ENCODE measurements around the gene C2orf81.
"Not testable (repeated sequence)": the region's sequence is repeated elsewhere in the genome, so short reads cannot be mapped to it uniquely, and the experiment has no call there.

The C2orf81 gene

DNA sequence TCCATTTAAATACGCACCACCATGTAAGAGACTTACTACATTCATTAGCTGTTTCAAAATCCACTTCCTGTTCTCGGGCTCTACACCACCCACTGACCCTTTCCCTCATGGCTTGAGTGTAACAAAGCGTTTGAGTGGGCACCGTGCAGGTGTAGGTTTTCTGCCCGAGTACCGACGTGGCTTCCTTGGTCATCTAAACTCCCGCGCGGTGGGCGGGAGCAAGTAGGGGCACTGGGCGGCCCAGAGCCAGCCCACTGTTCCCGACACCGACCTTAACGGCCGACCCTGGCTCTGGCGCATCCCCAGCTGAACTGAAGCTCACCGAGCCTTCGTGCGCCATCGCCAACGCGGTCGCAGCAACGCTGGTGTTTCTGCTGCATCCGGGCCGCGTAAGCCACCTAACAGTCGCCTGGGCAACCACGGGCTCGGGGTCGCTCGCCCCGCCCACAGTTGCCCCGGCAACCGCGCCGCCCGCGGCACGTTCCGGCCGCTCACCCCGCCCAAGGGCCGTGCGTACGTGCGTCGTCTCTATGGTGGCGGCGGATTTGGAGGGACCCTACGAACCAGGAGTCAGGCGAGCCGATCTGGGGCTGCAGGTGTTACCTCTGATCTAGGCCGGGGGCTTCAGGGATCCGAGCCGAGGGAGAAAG lies at the start of gene C2orf81, which contains the start of gene WDR54:
C2orf81 (minus strand) TSS at position 399 of the 650 bp plus-strand sequence; CDS start at position 340, 59 bp downstream.
WDR54 (plus strand) TSS at position 510 of the 650 bp plus-strand sequence. CDS start 424 bp downstream, outside the sequence.
- peak; percentile 89 to 92 for DNase-seq

DNA sequence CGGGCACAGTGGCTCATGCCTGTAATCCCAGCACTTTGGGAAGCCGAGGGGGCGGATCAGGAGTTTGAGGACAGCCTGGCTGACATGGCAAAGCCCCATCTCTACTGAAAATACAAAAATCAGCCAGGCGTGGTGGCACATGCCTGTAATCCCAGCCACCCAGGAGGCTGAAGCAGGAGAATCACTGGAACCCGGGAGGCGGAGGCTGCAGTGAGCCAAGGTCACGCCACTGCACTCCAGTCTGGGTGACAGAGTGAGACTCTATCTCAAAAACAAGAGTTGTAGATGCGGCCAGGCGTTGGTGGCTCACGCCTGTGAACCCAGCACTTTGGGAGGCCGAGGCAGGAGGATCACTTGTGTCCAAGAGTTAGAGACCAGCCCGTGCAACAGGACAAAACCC lies 49.3 kb upstream of the C2orf81 start:
- DNase-seq: not testable (repeated sequence)

DNA sequence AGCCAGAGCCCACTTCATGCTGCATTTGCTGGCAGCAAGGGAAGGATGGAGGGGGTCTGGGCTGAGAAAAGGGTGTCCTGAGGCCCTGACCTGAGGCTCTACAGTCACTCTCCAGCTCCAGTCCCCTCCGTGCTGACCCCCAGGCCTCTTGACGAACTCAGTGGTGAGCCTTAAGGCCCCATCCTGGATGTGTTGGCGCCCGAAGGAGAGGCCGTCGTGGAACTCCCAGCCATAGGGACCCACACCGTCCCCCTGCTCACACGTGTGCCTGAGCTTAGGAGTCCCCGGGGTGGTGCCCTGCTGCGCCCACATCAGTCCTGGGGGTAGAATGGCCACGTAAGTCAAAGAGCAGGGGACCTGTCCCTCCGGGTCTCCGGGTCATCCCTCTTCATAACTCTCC lies 43.0 kb upstream of the C2orf81 start:
- no peak for DNase-seq

DNA sequence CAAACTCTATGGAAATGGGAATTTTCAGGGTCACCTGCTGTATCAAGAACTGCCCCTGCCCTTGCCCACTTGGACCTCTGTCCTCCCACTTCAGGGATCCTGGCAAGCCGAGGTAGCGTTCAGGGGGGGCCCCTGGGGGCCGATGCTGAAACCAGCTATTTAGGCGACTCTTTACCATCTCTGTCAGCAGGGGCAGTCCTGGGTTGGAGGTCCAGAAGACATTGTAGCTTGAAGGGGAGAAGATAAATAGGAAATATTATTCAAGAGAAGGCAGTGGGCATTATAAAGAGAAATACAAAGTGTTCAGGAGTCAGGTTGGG lies 41.3 kb upstream of the C2orf81 start:
- DNase-seq: no peak

DNA sequence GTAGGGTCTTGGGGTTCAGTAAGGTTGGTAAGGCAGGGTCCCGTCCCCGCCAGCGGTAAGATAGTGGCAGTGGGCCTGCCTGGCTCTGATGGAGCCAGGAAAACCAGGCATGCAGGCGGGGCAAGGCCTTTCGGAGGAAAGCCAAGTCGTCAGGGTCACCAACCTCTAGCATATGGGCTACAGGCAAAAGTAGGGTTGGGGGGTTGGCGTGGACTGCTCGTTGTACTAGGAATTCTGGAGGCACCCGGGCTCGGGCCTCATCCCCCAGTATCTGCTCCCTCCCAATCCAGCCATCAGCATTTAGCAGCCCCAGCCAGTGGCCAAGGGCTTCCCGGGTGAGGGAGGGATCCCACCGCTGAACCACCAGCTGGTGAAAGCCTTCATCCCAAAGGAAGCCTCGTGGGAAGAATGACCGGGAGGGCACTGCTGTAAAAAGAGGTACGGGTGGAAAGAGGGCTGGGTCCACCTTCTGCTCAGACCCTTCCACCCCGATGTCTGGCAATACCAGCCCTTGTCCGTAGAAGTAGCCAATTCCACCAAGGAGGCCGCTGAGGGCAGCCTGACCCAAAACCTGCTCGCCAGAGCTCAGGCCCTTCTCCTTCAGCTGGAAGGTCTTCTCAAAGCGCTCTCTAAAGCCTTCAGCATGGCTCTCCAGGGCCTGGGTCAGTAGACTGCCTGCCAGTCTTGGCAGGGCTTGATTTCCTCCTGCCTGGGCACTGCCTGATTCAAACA lies 40.8 kb upstream of the C2orf81 start:
- DNase-seq: no peak

DNA sequence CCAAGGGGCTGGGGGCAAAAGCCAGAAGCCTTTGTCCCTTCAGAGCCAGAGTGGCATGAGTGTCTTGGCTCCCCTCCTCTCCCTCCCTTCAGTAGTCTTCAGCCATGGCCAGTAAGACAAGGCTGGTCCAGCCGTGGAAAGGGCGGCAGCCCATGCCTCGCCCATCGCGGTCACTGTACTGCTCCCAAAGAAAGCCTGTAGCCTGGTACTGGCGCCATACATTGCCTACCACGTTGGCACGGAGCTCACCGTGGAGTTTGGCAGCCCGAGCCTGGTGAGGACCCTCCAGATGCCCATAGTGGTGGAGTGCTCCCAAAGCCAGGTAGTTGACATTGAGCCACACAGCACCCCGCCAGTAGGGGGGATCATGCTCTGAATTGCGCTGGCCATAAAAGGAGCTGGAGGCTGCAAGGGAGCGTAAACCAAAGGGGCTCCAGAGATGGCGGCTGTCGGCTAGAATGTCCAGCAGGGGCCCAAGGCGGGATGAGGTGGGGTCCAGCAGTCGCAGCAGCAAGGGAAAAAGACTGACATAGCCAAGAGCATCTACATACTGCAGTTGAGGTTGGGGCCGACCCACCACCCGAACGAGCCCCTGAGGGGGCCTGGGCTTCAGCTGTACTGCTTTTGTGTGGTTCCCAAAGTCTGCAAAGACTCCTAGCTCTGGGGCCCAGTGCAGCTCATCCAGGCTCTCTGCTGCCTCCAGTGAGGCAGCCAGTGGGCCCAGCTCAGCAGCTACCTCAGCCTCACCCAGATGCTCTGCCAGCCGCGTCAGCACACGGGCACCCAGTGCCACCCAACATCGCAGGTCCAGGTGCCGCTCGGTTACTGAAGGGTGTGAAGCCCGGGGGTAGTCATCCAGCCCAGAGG lies 40.0 kb upstream of the C2orf81 start:
- no peak for DNase-seq

DNA sequence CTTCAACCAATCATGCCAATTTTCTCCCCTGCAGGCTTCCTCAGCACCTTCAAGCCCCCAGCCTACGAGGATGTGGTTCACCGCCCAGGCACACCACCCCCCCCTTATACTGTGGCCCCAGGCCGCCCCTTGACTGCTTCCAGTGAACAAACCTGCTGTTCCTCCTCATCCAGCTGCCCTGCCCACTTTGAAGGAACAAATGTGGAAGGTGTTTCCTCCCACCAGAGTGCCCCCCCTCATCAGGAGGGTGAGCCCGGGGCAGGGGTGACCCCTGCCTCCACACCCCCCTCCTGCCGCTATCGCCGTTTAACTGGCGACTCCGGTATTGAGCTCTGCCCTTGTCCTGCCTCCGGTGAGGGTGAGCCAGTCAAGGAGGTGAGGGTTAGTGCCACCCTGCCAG lies 38.8 kb upstream of the C2orf81 start:
- not testable (repeated sequence) for DNase-seq

DNA sequence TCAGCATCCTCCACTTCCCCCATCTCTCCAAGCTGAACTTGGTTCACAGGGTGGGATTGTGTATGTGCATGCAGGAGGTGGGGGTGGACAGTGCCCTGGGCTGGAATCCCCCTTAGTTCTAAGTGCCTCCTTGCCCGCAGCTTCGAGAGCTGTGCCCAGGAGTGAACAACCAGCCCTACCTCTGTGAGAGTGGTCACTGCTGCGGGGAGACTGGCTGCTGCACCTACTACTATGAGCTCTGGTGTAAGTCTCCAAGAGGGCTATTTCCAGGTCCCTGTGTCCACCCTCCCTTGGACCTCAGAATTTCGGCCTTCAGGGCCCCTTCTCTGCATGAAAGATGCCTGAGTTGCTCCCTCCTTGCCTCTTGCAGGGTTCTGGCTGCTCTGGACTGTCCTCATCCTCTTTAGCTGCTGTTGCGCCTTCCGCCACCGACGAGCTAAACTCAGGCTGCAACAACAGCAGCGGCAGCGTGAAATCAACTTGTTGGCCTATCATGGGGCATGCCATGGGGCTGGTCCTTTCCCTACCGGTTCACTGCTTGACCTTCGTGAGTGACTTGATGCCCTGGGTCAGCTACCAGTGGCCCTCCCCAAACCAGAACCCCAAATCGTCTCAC lies 38.2 kb upstream of the C2orf81 start:
- DNase-seq: not testable (repeated sequence)

DNA sequence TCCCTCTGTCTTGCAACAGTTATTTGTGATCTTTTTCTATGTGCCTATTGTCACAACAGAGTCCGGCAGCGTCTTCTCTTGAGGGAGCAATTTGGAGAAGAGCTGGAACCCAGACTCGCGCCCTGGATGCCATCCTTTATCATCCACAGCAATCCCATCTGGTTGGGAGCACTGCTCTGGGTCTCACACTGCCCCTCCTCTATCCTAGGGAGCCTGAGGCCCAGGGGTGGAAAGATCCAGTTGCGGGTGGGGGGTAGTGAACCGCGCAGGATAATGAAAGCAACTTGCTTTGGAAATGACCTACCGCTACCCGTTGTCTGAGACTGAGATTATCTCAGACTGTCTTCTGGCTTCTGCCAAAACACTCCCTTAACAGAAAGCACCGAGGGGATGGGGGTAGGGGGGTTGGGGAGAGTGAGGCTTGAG lies 37.5 kb upstream of the C2orf81 start:
- DNase-seq: no peak

DNA sequence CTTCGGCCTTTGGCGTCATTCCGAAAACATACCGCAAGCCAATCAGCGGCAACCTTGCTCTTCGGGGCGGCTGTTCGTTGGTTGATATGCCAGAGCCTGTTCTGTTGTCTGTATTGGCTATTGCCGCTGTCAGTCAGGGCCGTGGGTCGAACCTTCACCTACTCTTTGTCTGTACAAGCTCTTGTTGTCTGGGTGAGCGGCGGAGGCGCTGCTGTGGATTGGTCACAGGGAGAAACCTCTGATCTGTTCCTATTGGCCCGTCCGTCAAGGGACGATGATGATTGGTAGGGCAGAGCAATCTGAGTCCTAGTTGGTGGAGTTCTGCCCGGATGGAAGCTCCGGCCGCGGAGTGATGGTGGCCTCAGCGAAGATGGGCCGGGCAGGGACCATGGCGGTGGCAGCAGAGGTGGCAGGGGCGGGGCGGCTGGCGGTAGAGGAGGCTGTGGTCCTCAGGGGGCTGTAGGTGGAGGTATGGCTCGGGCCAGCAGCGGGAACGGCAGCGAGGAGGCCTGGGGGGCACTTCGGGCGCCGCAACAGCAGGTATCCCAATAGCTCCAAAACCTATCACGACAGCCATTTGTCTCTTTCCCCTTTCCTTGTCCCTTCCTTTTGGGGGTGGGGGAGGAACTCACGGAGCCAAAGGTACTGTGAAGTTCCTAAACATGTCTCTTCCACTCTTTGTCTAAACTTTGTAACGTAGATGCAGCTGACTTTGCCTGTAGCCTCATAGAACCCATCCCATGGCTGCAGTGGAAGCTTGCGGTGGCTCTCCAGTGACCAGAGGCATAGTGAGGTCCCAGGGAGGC lies 36.9 kb upstream of the C2orf81 start, which contains the start of gene WBP1:
WBP1 (plus strand) TSS at position 307 of the 806 bp plus-strand sequence; CDS start at position 472, 165 bp downstream.
- DNase-seq: peak; percentile 99

DNA sequence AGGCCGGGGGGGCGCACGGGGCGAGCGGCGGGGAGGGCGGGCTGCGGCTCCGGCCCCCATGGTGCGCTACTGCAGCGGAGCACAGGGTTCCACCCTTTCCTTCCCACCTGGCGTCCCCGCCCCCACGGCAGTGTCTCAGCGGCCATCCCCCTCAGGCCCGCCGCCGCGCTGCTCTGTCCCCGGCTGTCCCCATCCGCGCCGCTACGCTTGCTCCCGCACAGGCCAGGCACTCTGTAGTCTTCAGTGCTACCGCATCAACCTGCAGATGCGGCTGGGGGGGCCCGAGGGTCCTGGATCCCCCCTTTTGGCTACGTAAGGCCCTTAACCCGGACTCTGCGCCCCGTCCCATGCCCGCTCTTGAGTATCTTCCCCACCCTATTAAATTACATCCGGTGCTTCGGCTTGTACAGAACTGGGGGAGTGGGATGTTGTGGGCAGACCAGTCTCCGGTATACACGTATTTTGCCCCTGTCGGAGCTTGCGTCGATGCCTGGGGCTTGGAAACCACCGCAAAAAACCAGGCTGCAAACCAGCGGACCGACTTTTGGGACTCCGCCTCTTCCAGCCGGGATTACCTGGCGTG lies 36.2 kb upstream of the C2orf81 start:
- DNase-seq: peak; percentile 70 to 74

DNA sequence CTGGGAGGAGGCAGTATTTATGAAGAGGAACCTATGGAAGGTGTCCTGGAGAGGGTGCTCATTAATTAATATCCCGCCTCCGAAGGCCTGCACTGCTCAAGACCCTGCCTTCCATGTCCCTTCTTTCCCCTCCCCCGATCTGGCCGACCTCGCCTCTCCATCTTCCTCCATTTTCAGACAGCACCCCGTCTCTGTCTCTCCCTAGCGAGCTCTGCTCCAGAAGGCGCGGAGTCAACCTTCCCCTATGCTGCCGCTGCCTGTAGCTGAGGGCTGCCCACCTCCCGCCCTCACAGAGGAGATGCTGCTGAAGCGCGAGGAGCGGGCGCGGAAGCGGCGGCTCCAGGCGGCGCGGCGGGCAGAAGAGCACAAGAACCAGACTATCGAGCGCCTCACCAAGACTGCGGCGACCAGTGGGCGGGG lies 35.7 kb upstream of the C2orf81 start:
- DNase-seq: no peak

DNA sequence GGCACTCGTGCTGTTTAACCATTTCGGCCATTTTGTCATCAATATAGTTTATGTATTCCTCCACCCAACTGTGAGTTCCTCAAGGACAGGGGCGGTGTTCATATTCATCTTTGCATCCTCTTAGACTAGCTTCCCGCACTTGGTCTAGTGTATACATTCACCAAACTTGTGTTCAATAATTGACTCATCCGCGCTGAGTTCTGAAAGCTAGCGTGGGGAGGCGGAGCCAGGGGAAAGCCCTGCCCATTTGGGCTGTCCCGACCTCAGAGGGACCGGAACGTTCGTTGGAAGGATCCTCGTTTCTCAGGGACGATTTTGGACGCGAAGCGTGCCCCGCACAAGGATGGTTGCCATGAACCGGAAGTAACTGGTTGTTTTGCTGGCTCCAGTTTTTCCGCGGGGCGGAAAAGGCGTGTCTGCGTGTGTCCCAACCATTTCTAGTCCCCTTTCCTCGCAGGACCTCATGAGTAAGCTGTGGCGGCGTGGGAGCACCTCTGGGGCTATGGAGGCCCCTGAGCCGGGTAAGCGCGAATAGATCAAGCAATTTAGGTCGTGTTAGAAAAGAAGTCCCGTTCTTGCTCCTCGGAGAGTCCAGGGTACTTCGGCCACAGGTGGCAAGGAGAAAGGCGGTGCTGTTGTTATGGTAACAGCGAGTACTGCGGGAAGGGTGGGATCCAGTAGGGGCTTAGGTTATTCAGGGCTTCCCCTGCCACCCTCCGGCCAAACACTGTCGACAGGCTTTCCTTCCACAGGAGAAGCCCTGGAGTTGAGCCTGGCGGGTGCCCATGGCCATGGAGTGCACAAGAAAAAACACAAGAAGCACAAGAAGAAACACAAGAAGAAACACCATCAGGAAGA lies 33.5 kb upstream of the C2orf81 start, which contains the start of gene INO80B:
INO80B (plus strand) TSS at position 434 of the 858 bp plus-strand sequence; CDS start at position 464, 30 bp downstream.
- DNase-seq: peak; percentile 93 to 97

DNA sequence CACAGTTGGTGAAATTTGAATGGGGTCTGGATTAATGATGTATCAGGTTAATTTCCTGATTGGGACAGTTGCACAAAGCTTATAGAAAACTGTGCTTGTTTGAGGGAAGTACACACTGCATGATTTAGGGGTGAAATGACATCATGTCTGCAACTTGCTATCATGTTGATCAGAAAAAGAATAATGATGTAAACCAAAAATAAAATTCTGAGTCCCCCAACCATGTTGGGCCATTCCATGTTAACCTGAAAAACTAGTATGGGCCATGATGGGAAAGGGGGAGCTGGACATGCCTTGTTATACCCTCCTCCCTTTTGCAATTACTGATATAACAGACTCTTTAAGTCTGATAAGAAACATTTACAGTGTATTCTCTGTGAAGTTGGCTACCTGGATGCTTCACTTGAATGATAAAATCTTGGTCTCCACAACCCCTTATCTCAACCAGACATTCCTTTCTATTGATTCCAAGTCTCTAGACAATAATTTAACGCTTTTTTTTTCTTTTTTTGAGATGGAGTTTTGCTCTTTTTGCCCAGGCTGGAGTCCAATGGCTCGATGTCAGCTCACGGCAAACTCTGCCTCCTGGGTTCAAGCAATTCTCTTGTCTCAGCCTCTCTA lies 29.3 kb upstream of the C2orf81 start:
- no peak for DNase-seq

DNA sequence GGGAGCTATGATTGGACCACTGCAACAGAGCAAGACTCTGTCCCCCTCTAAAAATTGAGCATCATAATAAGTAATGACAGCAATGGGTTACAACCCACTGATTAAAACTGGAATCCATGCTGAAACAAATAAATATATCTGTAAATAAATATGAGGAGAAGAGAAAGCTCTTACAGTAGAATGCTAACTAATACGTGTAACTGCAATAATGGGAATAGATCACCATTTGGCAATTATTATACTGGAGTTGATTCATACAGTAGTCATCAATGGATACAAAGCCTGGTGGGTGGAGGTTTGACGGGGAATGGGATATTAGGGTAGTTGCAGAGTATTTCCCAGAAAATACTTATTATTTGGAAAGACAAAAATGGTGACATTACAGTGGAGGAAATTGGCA lies 27.4 kb upstream of the C2orf81 start:
- no peak for DNase-seq

DNA sequence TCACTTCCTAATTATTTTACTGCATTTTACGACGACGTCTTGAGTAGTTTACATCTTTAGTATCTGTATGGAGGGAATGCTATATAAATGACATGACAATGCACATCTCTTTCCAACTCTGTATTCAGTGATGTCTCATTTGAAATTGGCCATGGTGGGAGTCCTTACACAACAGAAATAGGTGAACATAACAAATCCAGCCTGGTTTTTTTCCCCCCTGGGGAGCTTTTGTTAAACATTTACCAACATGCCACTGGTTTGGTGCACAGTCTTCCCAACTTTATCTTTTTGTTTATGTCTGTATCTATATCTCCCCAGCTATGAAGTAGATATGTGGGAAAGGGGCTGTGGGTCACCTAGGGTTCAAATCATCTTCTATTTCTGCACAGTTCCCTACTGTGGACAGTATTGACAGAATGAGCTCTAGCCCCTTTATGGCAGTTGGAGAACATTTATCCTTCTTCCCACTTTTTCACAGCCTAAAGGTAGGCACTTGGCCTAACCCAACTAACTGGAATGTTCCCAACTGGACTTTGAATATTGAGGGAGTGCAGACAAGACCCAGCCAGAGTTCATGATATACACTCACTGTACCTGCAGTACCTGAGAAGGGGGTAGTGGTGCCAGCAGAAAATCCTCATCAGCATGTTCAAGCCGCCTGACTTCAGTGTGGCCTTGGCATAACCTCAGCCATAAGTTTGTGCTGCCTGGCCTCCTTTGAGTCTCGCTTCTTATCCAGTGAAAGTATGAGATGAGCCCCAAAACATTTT lies 26.0 kb upstream of the C2orf81 start:
- DNase-seq: no peak

DNA sequence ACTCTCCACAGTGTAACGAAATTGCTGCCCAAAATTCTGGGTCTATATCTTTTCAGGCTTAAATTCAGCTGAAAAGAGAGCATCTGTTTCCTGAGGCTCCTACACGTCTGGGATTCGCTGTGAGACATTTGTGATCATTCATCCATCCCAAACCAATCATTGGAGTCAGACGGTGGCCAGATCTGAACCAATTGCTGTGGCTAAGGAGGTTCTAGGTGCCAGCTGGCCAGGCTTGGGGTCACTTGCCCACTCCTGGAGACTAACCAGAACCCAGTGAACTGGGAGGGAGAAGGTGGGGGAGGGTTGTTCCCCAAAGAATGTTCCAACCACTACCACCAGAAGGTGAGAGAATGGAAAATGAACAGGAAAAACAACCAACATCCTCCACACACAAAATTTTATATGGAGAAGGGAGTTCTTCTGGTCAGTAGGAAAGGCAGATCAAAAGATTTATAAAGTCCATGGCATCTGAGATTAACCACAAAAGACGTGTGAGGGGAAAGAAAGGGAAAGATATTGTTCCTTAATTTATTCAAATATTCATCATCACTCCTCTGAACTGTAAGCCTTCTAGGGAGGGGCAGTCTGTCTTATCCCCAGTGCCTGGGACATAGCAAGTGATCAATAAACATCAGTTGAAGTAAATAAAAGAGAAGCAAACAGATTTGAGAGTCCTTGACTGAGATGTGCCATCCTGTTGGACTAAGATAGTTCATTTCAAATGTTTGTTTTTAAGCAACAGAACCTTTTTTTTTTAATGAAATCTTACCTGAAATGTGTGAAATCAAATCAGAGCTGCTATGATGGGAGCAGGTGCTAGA lies 23.3 kb upstream of the C2orf81 start:
- DNase-seq: no peak

Measured in NCI-H1930 (cell line).